ENCODE measurements around the gene RBMS3. TPM values are rescaled to one million over a fixed set of nuclear protein-coding genes. Genes with fewer than 3 reads are reported as not detected.

RBMS3 gene
- total and polyA plus RNA-seq, 2 of the 13 experiments (the other 11 are each of a cell fraction or from before 2014, with no cell fraction given) = not detected

DNA sequence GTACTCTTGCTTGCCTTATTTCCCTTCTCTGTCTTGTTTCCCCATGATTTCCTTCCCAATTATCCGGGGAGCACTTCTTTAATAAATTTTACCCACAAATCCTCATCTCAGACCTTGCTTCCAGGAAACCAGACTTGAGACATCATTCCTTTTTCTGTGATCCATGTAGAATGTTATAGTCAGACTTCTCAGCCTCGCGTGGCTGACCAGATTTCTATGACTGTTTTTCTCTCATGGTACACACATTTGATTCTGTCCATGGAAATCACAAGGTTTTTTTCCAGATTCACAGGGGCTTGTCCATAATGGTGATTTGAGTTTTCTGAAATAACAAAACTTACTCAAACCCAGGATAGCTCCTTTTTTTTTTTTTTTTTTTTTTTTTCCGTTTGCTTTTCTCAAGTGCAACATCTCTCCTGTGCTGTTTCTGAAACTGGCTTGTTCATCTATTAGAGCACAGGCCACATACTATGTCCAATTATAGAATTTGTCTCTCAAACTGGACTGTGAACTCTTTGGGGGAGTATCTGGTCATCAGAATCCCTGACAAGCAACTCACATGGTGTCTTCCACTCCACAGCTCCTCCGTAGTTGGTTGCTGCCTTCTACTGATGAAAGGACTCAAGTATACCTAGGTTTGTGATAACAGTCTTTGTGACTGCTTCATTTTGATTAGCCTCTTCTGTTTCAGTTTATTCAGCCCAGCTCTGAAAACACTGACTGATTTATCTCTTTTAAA lies 50.8 kb downstream of the RBMS3 start:
- CTCF ChIA-PET (ENCODE audit: low intra/inter-chr PET ratio, low total read pairs) = no interaction called here
- 1% methylated on average over 5 of the region's 5 CpGs for WGBS (ENCODE audit: low lambda C conversion rate)
- ATAC-seq = no peak
- Histone ChIP-seq H3K9ac (ENCODE audit: insufficient read depth, low read depth, low read length) (no peak overlapping the region), H3K36me3 (replicated peaks in 1 of 2; ENCODE audit: control insufficient read depth in 1 of 2, insufficient read depth in 2 of 2, low read length in 2 of 2) (no peaks in the 10 kb centered on the region), H4K20me1 (ENCODE audit: insufficient read depth, low read length) (no peaks in the 10 kb centered on the region), H3K4me1 (ENCODE audit: insufficient read depth, low read length) (no peaks in the 10 kb centered on the region), H2AFZ (ENCODE audit: low read length) (no peak overlapping the region), H3K4me2 (ENCODE audit: low read depth, low read length) (no peak overlapping the region), H3K4me3 (replicated peaks in 1 of 3; ENCODE audit: insufficient read depth in 1 of 3, low read depth in 2 of 3, low read length in 3 of 3) (no peak overlapping the region), H3K79me2 (ENCODE audit: insufficient read depth, low read length) (no peaks in the 10 kb centered on the region), H3K27ac (ENCODE audit: extremely low read length, insufficient read depth, low read length) (no peak overlapping the region), H3K9me3 (ENCODE audit: low read length) (no peaks in the 10 kb centered on the region), H3K27me3 (ENCODE audit: control insufficient read depth in 1 of 2, insufficient read depth in 2 of 2, low read length in 2 of 2) (no peaks in the 10 kb centered on the region)
- BruUV-seq (replicated peaks) = no TSS peak
- TF ChIP-seq ZNF615 (CRISPR knock-in tag; IDR thresholded peaks at IDR 0.05; ENCODE audit: borderline replicate concordance) (no peak), ZNF766 (CRISPR knock-in tag; IDR thresholded peaks at IDR 0.05; ENCODE audit: borderline replicate concordance) (no peak), TARDBP (CRISPR knock-in tag; IDR thresholded peaks at IDR 0.05) (no peak), DNMT1 (CRISPR knock-in tag; IDR thresholded peaks at IDR 0.05) (no peak), HOXA9 (CRISPR knock-in tag; IDR thresholded peaks at IDR 0.05; ENCODE audit: borderline replicate concordance) (no peak), TRAFD1 (CRISPR knock-in tag; IDR thresholded peaks at IDR 0.05; ENCODE audit: borderline replicate concordance) (no peak), HNF4G (IDR thresholded peaks at IDR 0.05; ENCODE audit: borderline replicate concordance, low read depth, low read length) (no peak), HNF4G (CRISPR knock-in tag; IDR thresholded peaks at IDR 0.05; ENCODE audit: borderline replicate concordance, low read depth) (no peak), JDP2 (CRISPR knock-in tag; IDR thresholded peaks at IDR 0.05; ENCODE audit: borderline replicate concordance) (no peak), GTF2F1 (IDR thresholded peaks at IDR 0.05; ENCODE audit: low read length) (no peak), RNF2 (conservative IDR thresholded peaks at IDR 0.05; ENCODE audit: low read depth) (no peak), ZNF253 (CRISPR knock-in tag; IDR thresholded peaks at IDR 0.05; ENCODE audit: borderline replicate concordance) (no peak), CENPT (CRISPR knock-in tag; IDR thresholded peaks at IDR 0.05; ENCODE audit: low read depth) (no peak)
- TF ChIP-seq, protein P1, sequence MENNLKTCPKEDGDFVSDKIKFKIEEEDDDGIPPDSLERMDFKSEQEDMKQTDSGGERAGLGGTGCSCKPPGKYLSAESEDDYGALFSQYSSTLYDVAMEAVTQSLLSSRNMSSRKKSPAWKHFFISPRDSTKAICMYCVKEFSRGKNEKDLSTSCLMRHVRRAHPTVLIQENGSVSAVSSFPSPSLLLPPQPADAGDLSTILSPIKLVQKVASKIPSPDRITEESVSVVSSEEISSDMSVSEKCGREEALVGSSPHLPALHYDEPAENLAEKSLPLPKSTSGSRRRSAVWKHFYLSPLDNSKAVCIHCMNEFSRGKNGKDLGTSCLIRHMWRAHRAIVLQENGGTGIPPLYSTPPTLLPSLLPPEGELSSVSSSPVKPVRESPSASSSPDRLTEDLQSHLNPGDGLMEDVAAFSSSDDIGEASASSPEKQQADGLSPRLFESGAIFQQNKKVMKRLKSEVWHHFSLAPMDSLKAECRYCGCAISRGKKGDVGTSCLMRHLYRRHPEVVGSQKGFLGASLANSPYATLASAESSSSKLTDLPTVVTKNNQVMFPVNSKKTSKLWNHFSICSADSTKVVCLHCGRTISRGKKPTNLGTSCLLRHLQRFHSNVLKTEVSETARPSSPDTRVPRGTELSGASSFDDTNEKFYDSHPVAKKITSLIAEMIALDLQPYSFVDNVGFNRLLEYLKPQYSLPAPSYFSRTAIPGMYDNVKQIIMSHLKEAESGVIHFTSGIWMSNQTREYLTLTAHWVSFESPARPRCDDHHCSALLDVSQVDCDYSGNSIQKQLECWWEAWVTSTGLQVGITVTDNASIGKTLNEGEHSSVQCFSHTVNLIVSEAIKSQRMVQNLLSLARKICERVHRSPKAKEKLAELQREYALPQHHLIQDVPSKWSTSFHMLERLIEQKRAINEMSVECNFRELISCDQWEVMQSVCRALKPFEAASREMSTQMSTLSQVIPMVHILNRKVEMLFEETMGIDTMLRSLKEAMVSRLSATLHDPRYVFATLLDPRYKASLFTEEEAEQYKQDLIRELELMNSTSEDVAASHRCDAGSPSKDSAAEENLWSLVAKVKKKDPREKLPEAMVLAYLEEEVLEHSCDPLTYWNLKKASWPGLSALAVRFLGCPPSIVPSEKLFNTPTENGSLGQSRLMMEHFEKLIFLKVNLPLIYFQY (CRISPR knock-in tag; IDR thresholded peaks at IDR 0.05; ENCODE audit: borderline replicate concordance) = no peak
- DNase-seq (ENCODE audit: low spot score) = no peak
- no peak for FAIRE-seq
- intact Hi-C loops (cut with micrococcal nuclease; ENCODE audit: unreplicated experiment) (no loop called here), in situ Hi-C loops (cut with HindIII; ENCODE audit: extremely low pct_ligation_motif_present, low pct_unique_long_range_greater_than_20kb) (no loop called here)
- POLR2A ChIA-PET = no interaction called here
